Measurements from ENCODE around the gene TNFSF10.
A peak's percentile ranks its signal among the peaks of the same experiment; 100 is the strongest.
"Not testable (repeated sequence)": the region's sequence is repeated elsewhere in the genome, so short reads cannot be mapped to it uniquely, and the experiment has no call there.

Gene TNFSF10

DNA sequence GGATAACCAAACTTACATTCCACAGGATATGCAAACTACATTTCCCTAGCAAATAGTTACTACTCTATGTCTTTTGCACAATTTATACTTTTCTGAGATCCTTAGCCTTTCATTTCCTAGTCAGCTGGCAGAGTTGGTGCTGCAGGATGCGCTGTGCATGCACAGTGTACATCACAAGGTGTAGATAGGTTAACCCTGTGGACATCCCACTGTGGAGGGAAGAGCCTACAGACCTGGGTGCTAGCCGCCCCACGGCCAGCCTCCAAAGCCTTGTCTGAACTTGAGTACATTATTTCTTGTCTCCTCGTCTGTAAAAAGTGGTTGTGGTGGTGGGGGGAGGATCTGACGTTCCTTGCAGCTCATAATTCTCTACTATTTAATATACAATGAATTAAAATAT is 3.5 kb downstream of the TNFSF10 start:
- H3K27ac ChIP-seq = peak overlapping the region; percentile 95
- no peak for DNase-seq (ENCODE audit: low read depth, low spot score)

DNA sequence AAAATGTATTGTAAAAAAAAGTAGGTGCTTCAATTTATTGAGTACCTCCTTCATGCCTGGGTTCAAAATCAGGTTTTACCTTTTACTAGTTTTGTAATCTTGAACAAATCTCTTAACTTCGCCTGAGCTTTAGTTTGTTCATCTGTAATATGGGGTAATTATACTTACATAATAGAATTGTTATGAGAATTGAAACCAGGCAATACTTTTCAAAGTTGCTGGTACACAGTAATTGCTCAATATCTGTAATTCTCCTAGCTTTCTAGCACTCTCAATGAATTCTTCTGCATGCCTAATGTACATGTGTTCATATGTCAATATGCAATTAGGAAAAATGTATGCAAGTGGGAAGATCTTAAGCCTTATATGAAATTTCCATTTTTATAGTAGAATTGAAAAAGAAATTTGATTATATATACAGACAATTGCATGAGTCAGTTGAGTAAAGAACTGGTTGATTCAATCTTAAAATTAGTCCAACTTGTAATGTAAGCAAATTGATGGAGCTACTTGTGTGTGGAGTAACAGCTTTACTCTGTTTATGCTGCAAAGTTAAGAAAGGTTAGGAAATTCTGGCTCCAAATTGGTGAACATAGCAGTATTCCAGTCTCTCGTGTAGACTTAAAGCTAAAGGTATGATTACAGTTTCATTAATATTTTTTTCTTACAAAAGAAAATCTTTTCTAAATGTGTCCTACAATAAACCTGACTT is 4.1 kb downstream of the TNFSF10 start:
- H3K27ac ChIP-seq = peak overlapping the region; percentile 95
- no peak for DNase-seq (ENCODE audit: low read depth, low spot score)

DNA sequence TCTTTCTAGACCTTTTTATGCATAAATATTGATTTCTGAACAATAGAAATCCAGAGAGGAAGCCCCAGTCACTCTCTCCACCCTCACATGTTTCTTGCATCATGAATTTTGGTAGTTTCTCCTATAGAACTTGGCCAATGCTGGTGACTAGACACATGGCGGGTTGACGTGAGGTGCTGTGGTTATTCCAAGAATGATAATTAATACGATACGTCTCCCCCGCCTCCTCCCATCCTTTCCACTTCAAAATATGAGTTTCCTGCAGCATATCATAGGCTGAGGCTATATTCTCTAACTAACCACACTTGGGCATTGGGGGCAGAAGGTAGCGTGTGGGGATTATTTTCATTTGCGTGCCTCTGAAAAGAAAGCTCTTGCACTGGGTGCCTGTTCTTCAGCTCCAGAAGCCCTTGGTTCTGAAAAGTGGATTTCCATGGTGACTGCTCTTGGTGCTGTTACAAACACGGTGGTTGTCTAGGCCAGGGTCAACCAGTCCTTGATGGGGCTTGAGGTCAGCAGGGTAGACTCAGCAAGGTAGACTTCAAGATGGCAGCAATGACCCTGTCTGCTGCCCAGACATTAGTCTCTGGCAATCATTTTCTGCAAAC is 5.3 kb downstream of the TNFSF10 start:
- peak overlapping the region; percentile 95 for H3K27ac ChIP-seq
- DNase-seq (ENCODE audit: low read depth, low spot score) = no peak

DNA sequence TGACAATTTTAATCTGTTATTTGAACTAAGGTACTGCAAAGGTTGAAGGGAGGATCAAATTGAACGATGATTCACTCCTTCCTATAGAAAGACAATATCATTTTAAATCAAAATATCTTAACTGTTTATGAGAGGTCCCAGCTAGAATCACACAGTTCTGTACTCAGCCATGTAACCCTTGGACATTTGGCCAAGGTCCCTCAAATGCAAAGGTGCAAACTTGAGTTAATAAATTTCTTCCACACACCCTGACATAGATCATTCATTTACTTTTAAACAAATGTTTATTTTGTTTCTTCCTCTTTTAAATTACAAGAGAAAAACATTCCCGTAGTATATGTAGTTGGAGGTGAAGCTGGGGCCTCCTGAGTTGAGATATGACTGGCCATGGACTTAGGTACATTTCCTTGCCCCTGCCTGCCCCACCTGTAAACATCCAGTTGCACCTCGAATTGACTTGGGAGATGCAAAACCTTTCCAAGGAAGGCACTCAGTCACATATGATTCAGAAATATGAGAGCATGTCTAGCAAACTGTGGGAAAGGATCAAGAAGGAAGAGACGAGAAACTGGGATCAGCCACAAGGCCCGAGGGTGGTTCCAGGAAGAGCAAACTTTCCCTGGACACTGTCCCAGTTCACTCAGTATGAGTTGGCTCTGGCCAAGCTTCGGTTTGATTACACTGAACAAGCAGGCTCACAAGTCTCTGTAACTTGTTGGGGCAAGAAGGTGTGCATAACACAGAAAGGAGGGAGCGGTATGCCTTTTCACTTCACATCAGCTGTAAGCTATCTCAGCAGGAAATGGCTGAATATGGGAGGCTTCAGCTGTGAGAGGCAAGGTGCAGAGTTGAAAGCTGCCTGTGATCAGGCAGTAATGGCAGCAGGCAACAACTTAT is 6.7 kb downstream of the TNFSF10 start:
- peak; percentile 99 for DNase-seq (ENCODE audit: low read depth, low spot score)

DNA sequence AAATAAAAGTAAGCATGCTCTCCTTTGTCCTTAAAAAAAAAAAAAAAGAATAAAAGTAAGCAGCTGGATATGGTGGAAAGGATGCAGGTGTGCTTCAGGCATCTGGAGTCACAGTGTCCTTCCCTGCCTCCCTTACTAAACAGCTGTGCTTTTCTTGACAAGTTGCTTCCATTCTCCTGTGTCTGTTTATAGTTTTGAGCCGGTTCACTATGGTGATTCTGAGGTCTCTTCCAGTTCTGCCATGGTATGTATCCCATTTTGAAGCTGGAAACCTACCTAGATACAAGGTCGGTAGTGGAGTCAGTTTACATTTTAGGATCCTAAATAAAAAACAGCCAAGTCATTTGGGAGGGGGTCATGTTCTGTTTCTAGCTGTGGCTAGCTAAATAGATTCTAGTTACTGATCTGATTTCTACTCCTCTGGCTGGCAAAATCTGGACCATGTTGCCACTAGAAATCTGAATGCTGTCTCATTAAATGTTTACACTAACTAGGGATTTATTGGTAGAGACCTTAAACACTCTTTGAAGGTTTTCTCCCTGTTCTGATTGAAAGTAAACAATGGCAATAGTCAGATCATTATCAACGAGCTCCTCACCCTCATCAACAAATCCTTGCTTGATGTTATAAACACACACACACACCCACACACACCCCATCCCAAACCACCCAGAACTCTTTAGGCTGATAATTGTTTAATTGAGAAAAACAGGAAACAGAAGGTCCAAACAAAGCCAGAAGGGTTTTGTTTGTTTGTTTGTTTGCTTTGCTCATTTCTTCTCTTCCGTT is 7.9 kb downstream of the TNFSF10 start:
- H3K27ac ChIP-seq = peak overlapping the region; percentile 95
- no peak for DNase-seq (ENCODE audit: low read depth, low spot score)

More for the DNA sequence above, 6.7 kb downstream of the TNFSF10 start:
- peak overlapping the region; percentile 95 for H3K27ac ChIP-seq

DNA sequence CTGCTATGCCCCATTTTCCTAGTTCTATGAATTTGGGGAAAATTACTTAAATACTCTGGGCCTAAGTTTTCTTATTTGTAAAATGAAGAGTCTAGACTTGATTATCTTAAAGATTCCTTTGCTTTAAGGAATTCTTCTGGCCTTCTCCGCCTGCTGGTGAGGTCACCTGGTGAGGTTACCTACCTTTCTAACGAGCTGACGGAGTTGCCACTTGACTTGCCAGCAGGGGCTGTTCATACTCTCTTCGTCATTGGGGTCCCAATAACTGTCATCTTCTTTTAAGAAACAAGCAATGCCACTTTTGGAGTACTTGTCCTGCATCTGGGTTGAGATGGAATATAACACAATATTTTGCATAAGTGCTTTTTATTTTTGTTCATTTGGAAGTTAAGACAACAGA is 8.6 kb downstream of the TNFSF10 start:
- DNase-seq (ENCODE audit: low read depth, low spot score) = no peak
- H3K27ac ChIP-seq = peak overlapping the region; percentile 95

DNA sequence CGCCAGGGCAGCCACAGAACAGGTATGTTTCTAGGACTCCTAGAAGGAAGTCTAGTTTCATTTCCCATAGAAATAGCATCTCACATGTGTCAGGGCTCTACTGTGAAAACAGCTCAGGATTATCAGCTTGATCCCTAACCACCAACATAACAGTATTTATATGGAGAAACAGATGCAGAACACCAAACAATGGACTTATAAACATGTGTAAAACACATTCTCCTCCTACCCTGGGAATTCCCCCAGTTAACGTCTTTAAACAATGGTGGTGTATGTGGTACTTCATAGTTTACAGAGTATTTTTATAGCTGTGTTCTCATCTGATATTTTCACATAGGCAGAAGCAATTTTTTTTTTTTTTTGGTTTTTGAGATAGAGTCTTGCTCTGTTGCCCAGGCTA is 9.7 kb downstream of the TNFSF10 start:
- H3K27ac ChIP-seq = no peak overlapping the region
- DNase-seq (ENCODE audit: low read depth, low spot score) = no peak

DNA sequence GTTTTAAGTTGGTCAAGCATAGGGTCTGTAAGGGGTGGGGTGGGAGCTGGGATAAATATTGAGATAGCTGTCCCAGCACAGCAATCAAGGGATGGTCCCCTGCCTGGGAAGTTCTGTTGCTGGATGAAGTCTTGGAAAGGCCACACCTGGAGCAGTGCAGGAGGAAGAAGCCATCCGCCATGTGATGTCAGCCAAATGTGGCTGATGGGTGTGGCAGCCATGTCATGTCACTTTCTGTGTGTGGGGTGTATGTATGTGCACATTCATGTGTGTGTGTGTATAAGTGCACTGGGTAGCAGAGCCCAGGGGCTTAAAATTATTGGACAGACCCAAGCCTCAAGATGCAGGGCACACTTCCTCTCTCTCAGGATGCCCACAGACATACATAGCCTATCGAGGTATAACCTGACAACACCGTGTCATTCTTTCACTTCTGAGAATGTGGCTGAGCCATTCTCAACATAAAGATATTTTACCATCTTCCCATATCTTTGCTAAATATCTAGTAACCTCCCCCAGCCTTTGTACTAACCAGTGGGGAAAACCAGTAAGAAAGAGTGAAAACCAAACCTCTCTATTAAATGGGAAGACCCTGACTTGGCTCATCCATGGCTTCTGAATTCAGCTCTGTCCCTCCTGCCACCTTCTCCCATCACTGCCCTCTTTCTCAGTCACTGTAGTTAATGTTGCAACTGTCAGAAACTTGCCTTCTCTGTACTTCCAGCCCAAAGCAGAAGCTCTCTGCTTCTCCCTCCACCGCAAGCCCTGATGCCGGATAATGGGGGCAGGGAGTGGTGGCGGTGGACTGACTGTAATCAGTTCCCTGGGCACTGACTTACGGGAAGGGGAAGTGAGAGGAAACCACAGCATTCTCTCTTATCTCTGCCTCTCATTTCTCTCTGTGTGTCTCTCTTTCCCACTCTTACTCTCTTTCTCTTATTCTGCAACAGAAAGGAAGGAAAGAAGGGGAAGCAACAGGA is 11.2 kb downstream of the TNFSF10 start:
- no peak for DNase-seq (ENCODE audit: low read depth, low spot score)
- H3K27ac ChIP-seq = no peak overlapping the region

DNA sequence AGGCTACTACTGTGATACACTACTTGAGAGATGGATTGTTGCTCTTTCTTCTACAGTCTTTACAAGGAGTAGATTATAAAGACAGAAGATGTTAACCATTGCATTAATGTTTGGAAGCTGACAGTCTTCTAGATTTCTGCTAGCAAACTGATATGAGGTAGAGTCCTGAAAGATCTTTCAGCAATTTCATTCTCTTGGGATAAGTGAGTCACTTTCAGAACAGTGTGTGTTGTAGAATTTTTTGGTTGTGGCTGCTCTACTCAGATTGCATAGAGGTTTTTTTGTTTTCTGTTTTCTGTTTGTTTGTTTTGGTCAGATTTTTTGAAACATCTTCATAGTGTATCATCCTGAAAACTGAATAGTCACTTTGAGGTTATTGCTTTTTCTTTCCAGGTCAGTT is 17.1 kb downstream of the TNFSF10 start:
- DNase-seq (ENCODE audit: low read depth, low spot score) = no peak
- no peak overlapping the region for H3K27ac ChIP-seq

DNA sequence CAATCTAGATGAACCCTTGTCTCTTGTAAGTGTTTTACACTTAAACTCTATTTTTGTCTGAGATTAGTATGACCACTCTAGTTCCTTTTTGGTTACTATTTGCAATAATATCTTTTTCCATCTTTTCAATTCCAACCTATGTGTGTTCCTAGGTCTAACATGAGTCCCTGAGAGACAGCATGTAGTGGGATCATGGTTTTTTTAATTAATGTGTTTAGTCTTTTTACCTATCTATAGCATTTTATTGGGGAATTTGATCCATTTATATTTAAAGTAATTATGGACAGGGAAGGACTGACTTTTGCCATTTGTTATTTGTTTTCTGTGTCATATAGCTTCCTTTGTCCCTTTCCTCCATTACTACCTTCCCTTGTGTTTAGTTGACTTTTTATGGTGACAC is 21.7 kb downstream of the TNFSF10 start:
- no peak for DNase-seq (ENCODE audit: low read depth, low spot score)
- H3K27ac ChIP-seq = no peak overlapping the region

DNA sequence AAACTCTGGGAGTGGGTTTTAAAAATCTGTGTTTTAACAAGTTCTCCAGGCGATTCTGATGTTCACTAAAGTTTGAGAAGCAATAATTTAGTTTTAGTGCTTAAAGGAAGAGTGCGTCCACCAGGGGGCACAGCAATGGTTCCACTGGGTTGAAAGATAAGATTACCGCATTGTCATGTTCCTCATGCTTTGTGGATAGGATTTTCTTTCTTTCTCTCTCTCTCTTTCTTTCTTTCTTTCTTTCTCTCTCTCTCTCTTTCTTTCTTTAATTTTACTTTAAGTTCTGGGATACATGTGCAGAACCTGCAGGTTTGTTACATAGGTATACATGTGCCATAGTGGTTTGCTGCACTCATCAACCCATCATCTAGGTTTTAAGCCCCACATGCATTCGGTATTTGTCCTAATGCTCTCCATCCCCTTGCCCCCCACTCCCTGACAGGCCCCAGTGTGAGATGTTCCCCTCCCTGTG is 33.0 kb downstream of the TNFSF10 start:
- DNase-seq (ENCODE audit: low read depth, low spot score); H3K27ac ChIP-seq: not testable (repeated sequence)

DNA sequence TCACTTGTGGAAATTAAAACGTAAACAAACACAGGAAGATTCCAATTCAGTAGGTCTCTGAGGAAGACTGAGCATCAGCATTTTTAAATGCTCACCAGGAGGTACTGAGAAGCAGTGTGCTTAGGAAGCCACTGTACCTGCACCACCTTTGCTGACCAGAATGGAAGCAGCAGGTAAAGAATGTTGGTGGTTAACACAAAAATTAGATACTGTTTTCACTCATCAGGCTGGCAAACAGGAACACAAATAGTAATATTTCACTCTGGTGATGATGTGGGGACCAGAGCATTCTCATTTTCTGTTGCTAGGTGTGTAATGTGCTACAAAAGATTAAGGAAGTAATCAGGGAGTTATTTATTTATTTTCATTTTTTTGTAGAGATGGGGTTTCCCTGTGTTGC is 45.1 kb downstream of the TNFSF10 start:
- DNase-seq (ENCODE audit: low read depth, low spot score) = no peak
- H3K27ac ChIP-seq = no peak overlapping the region

DNA sequence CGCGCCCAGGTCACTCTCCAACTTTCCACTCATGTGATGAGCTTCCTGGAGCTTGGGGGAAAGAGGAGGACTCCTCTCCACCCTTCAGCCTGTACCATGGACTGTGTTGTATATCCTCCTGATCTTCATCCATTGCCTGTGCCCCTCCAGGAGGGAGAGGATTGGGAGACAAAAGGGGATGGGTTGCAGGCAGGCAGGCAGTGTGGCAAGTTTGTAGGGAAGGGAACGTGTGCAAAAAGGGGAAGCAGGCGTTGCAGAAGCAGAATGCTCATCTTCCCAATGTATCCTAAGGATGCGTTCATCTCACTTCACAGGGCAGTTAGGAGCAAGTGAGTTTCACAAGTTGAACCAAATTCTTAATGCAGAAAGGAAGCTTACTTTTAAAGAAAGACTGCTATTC is 46.9 kb downstream of the TNFSF10 start:
- peak overlapping the region; percentile 53 for H3K27ac ChIP-seq
- no peak for DNase-seq (ENCODE audit: low read depth, low spot score)

DNA sequence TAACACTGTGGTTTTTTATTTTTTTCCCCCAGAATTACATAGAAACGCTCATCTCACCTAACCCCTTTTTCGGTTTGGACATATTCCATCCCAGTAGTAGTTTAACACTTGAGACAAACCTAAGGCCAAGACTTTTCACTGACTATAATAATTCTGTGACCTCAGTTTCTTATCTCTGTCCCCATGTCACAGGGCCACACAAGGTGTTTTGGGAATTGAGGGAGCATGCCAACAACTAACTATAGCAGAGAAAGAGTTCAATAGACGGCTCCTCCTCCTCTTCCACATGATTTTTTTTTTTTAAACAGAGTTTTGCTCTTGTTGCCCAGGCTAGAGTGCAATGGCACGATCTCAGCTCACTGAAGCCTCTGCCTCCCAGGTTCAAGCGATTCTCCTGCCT is 47.5 kb downstream of the TNFSF10 start:
- no peak overlapping the region for H3K27ac ChIP-seq
- DNase-seq (ENCODE audit: low read depth, low spot score) = no peak

DNA sequence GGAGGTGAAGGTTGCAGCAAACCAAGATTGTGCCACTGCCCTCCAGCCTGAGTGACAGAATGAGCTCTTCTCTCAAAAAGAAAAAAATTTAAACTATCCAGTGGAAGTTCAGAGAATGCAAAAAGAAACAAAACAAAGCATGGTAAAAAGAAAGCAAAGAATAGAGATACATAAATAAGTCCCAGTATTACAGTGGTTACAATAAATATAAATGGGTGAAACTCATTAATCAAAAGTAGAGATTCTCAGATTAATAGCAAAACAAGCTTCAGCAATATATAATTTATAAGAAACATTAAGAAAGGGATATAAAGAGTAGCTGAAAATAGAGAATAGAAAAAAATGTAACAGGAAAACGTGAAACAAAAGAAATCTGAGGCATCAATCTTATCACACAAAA is 51.3 kb downstream of the TNFSF10 start:
- DNase-seq (ENCODE audit: low read depth, low spot score) = no peak
- H3K27ac ChIP-seq = no peak overlapping the region

DNA sequence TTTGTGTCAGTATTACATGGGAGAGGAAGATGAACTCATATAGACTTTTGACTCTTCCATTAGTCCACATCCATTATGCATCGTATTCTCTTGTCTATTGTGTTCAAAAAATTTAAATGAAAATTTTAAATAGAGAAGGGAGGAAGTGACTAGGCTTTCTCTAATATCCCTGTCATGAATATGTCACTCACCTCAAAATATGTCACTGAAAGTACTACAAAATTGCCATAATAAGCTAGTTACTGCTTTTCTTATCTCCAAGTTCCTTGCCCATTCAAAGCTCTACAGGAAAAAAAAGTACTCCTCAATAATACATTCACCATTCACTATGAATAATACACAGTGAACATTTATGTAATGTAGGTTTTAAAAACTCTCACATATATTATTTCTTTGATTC is 52.6 kb downstream of the TNFSF10 start:
- DNase-seq (ENCODE audit: low read depth, low spot score) = no peak
- no peak overlapping the region for H3K27ac ChIP-seq

DNA sequence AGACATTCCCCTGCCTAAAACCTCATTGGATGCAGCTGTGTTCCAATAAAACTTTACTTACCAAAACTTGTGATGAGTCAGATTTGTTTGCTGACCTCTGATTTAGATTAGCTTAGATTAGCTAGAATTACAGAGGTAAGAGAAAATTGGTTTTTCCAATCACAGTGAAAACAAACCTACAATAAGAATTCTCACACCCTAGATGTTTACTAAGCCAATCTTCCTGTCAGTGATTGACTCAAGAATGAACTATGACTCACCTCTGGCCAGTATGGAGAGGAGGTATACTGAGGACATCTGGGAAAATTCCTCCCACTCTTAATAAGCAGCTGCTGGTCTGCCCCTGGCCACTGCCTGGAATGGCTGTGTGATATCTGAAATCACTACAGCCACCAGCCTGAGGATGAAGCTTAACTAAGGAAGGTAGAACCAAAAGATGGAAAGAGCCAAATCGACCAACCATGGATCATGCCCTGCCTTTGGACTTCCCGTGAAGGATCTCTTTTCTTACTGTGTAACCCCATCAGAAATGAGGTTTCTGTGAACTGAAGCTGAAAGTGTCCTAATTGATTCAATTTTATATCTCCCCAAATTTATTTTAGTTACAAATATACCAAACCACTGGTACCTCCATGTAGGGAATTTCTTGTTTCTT is 55.9 kb downstream of the TNFSF10 start:
- H3K27ac ChIP-seq = no peak overlapping the region

DNA sequence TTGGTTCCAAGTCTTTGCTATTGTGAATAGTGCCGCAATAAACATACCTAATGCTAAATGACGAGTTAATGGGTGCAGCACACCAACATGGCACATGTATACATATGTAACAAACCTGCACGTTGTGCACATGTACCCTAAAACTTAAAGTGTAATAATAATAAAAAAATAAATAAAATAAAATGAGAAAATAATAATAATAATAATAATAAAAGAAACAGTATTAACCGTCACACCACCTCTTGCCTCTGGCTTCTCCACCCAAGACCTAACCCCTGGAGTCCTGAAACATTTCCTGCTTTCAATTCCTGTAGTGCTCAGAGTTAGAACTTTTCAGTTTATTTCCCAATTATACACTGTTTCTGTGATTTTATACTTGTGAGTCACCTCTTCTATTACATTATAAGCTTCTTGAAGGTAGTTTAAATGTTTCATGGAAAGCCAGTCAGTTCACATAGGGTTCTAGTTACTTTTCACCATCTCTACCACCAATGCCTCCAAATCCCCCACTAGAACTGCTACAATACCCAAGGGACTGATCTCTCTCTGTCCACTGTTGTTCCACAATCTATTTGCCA is 56.6 kb downstream of the TNFSF10 start:
- H3K27ac ChIP-seq = no peak overlapping the region
- no peak for DNase-seq (ENCODE audit: low read depth, low spot score)

More for the DNA sequence above, 55.9 kb downstream of the TNFSF10 start:
- DNase-seq (ENCODE audit: low read depth, low spot score) = no peak
